GM20000 (cell line): ENCODE results near the gene SKI.

Experiments
- DNase-seq: peaks from one replicate; pipeline ENCODE4 v3.0.0; 2012; ENCODE audit warnings: low spot score
- CTCF ChIP-seq: IDR thresholded peaks from 2 replicates; pipeline ENCODE4 v1.5.1; 2012; ENCODE audit warnings: mild to moderate bottlenecking, control low read depth; ENCODE audit errors: extremely low read depth, missing control alignments

The SKI gene

GRCh38 chr1:2228157-2228594 lies at the start of gene SKI:
Gene SKI (plus strand): TSS chr1:2228319. CDS start chr1:2228767, 448 bp downstream.
- no peak for TF ChIP-seq CTCF
- DNase-seq: no peak

GRCh38 chr1:2178875-2179274 lies 49.2 kb upstream of the SKI start:
- no peak for TF ChIP-seq CTCF

GRCh38 chr1:2179283-2180013 lies 48.7 kb upstream of the SKI start:
- no peak for DNase-seq
- no peak for TF ChIP-seq CTCF

More at GRCh38 chr1:2178875-2179274, 49.2 kb upstream of the SKI start:
- no peak for DNase-seq

GRCh38 chr1:2180297-2181245 lies 47.5 kb upstream of the SKI start:
- DNase-seq: no peak
- no peak for TF ChIP-seq CTCF

GRCh38 chr1:2181271-2181670 lies 46.8 kb upstream of the SKI start:
- TF ChIP-seq CTCF: no peak
- DNase-seq: no peak

- TF ChIP-seq CTCF: no peak
- DNase-seq: no peak
Observed at GRCh38 chr1:2181752-2182151, 46.4 kb upstream of the SKI start.

GRCh38 chr1:2182376-2182775 lies 45.7 kb upstream of the SKI start:
- TF ChIP-seq CTCF: no peak
- DNase-seq: no peak
